HCT116 (cell line): ENCODE data around the gene PIK3R2. TPM values are rescaled to one million over a fixed set of nuclear protein-coding genes. Genes with fewer than 3 reads are reported as not detected.
A peak's percentile ranks its signal among the peaks of the same experiment; 100 is the strongest.

Source experiments
- ATAC-seq: fragments of 200-7000 bp; cut with Tn5 transposase; 2 replicates; pipeline ENCODE4 v1.9.1; 2020; ENCODE audit warnings: mild to moderate bottlenecking, moderate library complexity
- BruUV-seq: library from RNA; stranded (reverse); fragments of 400-500 nt; replicated peaks from 2 replicates; lab custom pipeline; 2021; lab: Mats Ljungman, UMichigan
- CTCF ChIA-PET: fragments of 300-600 bp; sonication (Branson Sonifier 250); formaldehyde crosslinking; loops from one replicate; lab custom pipeline; 2021; ENCODE audit warnings: antibody characterized with exemption; lab: Charles Lee
- POLR2A ChIA-PET: fragments of 300-600, 350-600 bp; sonication (Branson Sonifier 250); formaldehyde crosslinking; loops from one replicate; lab custom pipeline; 2021; ENCODE audit warnings: antibody characterized with exemption; lab: Charles Lee
- RAD21 ChIA-PET, 2 experiments: fragments of 300-600 bp; sonication (Branson Sonifier 250); formaldehyde crosslinking; loops; one replicate each; lab custom pipeline; 2023; ENCODE audit warnings: low total read pairs in 2 of 2; ENCODE audit not compliant: uncharacterized antibody in 2 of 2, unreplicated experiment in 2 of 2, low non-redundant PET in 1 of 2; lab: Charles Lee
- DNase-seq: peaks from one replicate; pipeline ENCODE4 v3.0.0-alpha.2; 2010; ENCODE audit warnings: low read depth, low spot score
- H2AFZ ChIP-seq: fragments of 200-600 bp; shearing (Covaris generic), sonication (generic); 2 replicates; pipeline ENCODE4 v1.6.1; 2017; ENCODE audit warnings: low read depth, mixed run types, mixed read lengths, antibody characterized with exemption, low read length; ENCODE audit not compliant: poor library complexity, severe bottlenecking
- H3K27ac ChIP-seq: 2 replicates; pipeline ENCODE4 v1.5.1; 2012; ENCODE audit warnings: low read depth, low read length
- H3K27me3 ChIP-seq: fragments of 200-600 bp; sonication (generic); 2 replicates; pipeline ENCODE4 v1.6.1; 2016; ENCODE audit warnings: mixed run types, low read length, mixed read lengths; ENCODE audit not compliant: insufficient read depth
- H3K36me3 ChIP-seq, 2 experiments: fragments of 200-500 bp in 1 of 2; fragments of 200-600 bp in 1 of 2; sonication (Bioruptor generic) in 1 of 2; sonication (generic) in 1 of 2; 2 replicates each; pipeline versions ENCODE4 v1.5.1 to v1.6.1; 2014 to 2016; ENCODE audit warnings: low read length in 2 of 2, inconsistent platforms in 1 of 2, mixed read lengths in 1 of 2, mixed run types in 1 of 2; ENCODE audit not compliant: insufficient read depth in 2 of 2, control insufficient read depth in 1 of 2
- H3K4me1 ChIP-seq, 2 experiments: fragments of 200-600 bp in 1 of 2; sonication (generic) in 1 of 2; 2 replicates each; pipeline versions ENCODE4 v1.5.1 to v1.6.1; 2012 to 2017; ENCODE audit warnings: low read length in 2 of 2, inconsistent platforms in 1 of 2, mild to moderate bottlenecking in 1 of 2, mixed read lengths in 1 of 2, mixed run types in 1 of 2, moderate library complexity in 1 of 2; ENCODE audit not compliant: insufficient read depth in 2 of 2, control insufficient read depth in 1 of 2
- H3K4me2 ChIP-seq: fragments of 200-600 bp; sonication (generic); 2 replicates; pipeline ENCODE4 v1.6.1; 2017; ENCODE audit warnings: mixed run types, low read length, mixed read lengths
- H3K4me3 ChIP-seq, 2 experiments: fragments of 200-600 bp in 1 of 2; sonication (generic) in 1 of 2; replicated peaks in 1 of 2; 2 replicates each; pipeline ENCODE4 v1.5.1; 2011 to 2016; ENCODE audit warnings: low read length in 2 of 2, control low read depth in 1 of 2, low read depth in 1 of 2, mild to moderate bottlenecking in 1 of 2, mixed read lengths in 1 of 2, mixed run types in 1 of 2
- H3K79me2 ChIP-seq: fragments of 200-600 bp; sonication (generic); 2 replicates; pipeline ENCODE4 v1.6.1; 2017; ENCODE audit warnings: mild to moderate bottlenecking, mixed run types, low read length, moderate library complexity, mixed read lengths; ENCODE audit not compliant: insufficient read depth
- H3K9ac ChIP-seq: fragments of 200-600 bp; sonication (generic); 2 replicates; pipeline ENCODE4 v1.6.1; 2016; ENCODE audit warnings: low read length, mixed read lengths
- H3K9me2 ChIP-seq: fragments of 200-600 bp; sonication (generic), shearing (Covaris generic); 2 replicates; pipeline ENCODE4 v1.6.1; 2017; ENCODE audit warnings: mixed run types, mild to moderate bottlenecking, moderate library complexity; ENCODE audit not compliant: insufficient read depth
- H3K9me3 ChIP-seq, 2 experiments: fragments of 200-500 bp in 1 of 2; fragments of 200-600 bp in 1 of 2; sonication (Bioruptor generic) in 1 of 2; sonication (generic) in 1 of 2; 2 replicates each; pipeline ENCODE4 v1.6.1; 2014 to 2017; ENCODE audit warnings: low read length in 2 of 2, mixed read lengths in 2 of 2, inconsistent platforms in 1 of 2, low read depth in 1 of 2, mild to moderate bottlenecking in 1 of 2, mixed run types in 1 of 2, moderate library complexity in 1 of 2; ENCODE audit not compliant: control insufficient read depth in 1 of 2, insufficient read depth in 1 of 2
- H4K20me1 ChIP-seq: fragments of 200-600 bp; sonication (generic), shearing (Covaris generic); 2 replicates; pipeline ENCODE4 v1.6.1; 2017; ENCODE audit warnings: mixed run types, mild to moderate bottlenecking, moderate library complexity; ENCODE audit not compliant: insufficient read depth
- ATF3 ChIP-seq: IDR thresholded peaks from 2 replicates; pipeline ENCODE4 v1.6.1; 2012
- CBX3 ChIP-seq: IDR thresholded peaks from 2 replicates; pipeline ENCODE4 v1.6.1; 2012; ENCODE audit warnings: low read depth
- CEBPB ChIP-seq: IDR thresholded peaks from 2 replicates; pipeline ENCODE4 v1.6.1; 2012; ENCODE audit warnings: low read depth
- CTCF ChIP-seq, 3 experiments: fragments of 200-600 bp in 1 of 3; sonication (generic) in 1 of 3; IDR thresholded peaks in 2 of 3; conservative IDR thresholded peaks in 1 of 3; 2 replicates each; pipeline ENCODE4 v1.5.1; 2012 to 2017; ENCODE audit warnings: low read depth in 2 of 3, low read length in 2 of 3, antibody characterized with exemption in 1 of 3, borderline replicate concordance in 1 of 3, control low read depth in 1 of 3, mild to moderate bottlenecking in 1 of 3, mixed read lengths in 1 of 3, mixed run types in 1 of 3, moderate library complexity in 1 of 3; ENCODE audit not compliant: insufficient read depth in 1 of 3
- ELF1 ChIP-seq: IDR thresholded peaks from 2 replicates; pipeline ENCODE4 v1.6.1; 2012; ENCODE audit warnings: low read depth, borderline replicate concordance
- EZH2 ChIP-seq: fragments of 200-600 bp; sonication (generic); IDR thresholded peaks from 2 replicates; pipeline ENCODE4 v1.6.1; 2017; ENCODE audit warnings: antibody characterized with exemption, mixed run types
- EZH2phosphoT487 ChIP-seq: fragments of 200-600 bp; IDR thresholded peaks from 2 replicates; pipeline ENCODE4 v1.6.1; 2018; ENCODE audit warnings: antibody characterized with exemption, borderline replicate concordance
- FOSL1 ChIP-seq: IDR thresholded peaks from 2 replicates; pipeline ENCODE4 v1.6.1; 2012; ENCODE audit warnings: low read depth
- JUND ChIP-seq: IDR thresholded peaks from 2 replicates; pipeline ENCODE4 v1.6.1; 2012
- MAX ChIP-seq: IDR thresholded peaks from 2 replicates; pipeline ENCODE4 v1.6.1; 2012
- POLR2AphosphoS5 ChIP-seq: IDR thresholded peaks from 2 replicates; pipeline ENCODE4 v1.6.1; 2011; ENCODE audit warnings: mild to moderate bottlenecking, low read depth, low read length, moderate library complexity
- RAD21 ChIP-seq: IDR thresholded peaks from 2 replicates; pipeline ENCODE4 v1.6.1; 2012; ENCODE audit warnings: low read depth, mild to moderate bottlenecking
- REST ChIP-seq: IDR thresholded peaks from 2 replicates; pipeline ENCODE4 v1.6.1; 2012; ENCODE audit warnings: low read depth
- SIN3A ChIP-seq: IDR thresholded peaks from 2 replicates; pipeline ENCODE4 v1.6.1; 2012; ENCODE audit warnings: low read depth
- SP1 ChIP-seq: IDR thresholded peaks from 2 replicates; pipeline ENCODE4 v1.6.1; 2012; ENCODE audit warnings: low read depth
- SRF ChIP-seq: IDR thresholded peaks from 2 replicates; pipeline ENCODE4 v1.6.1; 2012; ENCODE audit warnings: low read depth
- ZBTB33 ChIP-seq: IDR thresholded peaks from 2 replicates; pipeline ENCODE4 v1.6.1; 2011; ENCODE audit warnings: mild to moderate bottlenecking, low read length, moderate library complexity; ENCODE audit not compliant: insufficient replicate concordance; ENCODE audit errors: extremely low read depth
- ZFX ChIP-seq: fragments of 450-650 bp; IDR thresholded peaks from 2 replicates; pipeline ENCODE4 v1.6.1; 2017
- ZNF274 ChIP-seq: fragments of 200-500 bp; sonication (Bioruptor generic); IDR thresholded peaks from 2 replicates; pipeline ENCODE4 v1.6.1; 2014; ENCODE audit warnings: mild to moderate bottlenecking, low read depth, low read length, inconsistent platforms
- intact Hi-C: fragments of 100-400 bp; cut with micrococcal nuclease; formaldehyde crosslinking; loops from 2 replicates; pipeline ENCODE4 v1.10.0; 2022
- total RNA-seq: library from RNA; stranded (reverse); gene quantifications from one replicate; pipeline ENCODE4 v1.2.1, GENCODE V29; 2021; ENCODE audit not compliant: unreplicated experiment

PIK3R2 gene
- total RNA-seq, 1 experiment from 2014 or later: 53.4 TPM

GRCh38 chr19:18155095-18156087, 2.4 kb downstream of the PIK3R2 start:
- peak overlapping the region; percentile 82; the same call in 1 of the 2 replicates for H3K27ac ChIP-seq
- ChIA-PET POLR2A (no interaction called here), CTCF (interaction anchor here (1.6 kb wide), 1 partner anchor 43 kb away, joined by 4 read pairs; no protein-coding TSS in a partner anchor), RAD21 (no interaction called here)
- no peak overlapping the region; the same call in 1 of the 2 replicates for H3K4me2 ChIP-seq
- peaks cover 38% of the 10 kb centered on the region for H3K79me2 ChIP-seq
- no peaks in the 10 kb centered on the region for H3K9me2 ChIP-seq
- intact Hi-C loops: loop anchor here (10.0 kb wide), 1 partner anchor 151 kb away; the partner anchor contains the start of gene ARRDC2
- H3K27me3 ChIP-seq: no peaks in the 10 kb centered on the region
- H2AFZ ChIP-seq: no peak overlapping the region
- no peak overlapping the region for H3K4me3 ChIP-seq
- BruUV-seq: no TSS peak
- no peaks in the 10 kb centered on the region for H4K20me1 ChIP-seq
- ATAC-seq (no peak), DNase-seq (no peak)
- no peaks in the 10 kb centered on the region for H3K9me3 ChIP-seq
- H3K4me1 ChIP-seq: peaks cover 44 to 54% of the 10 kb centered on the region in 2 experiments
- H3K9ac ChIP-seq: no peak overlapping the region
- peaks cover 0 to 11% of the 10 kb centered on the region in 2 experiments; a peak in 1 of 4 replicates for H3K36me3 ChIP-seq
- no peak for TF ChIP-seq POLR2AphosphoS5
- no peak for TF ChIP-seq JUND
- TF ChIP-seq SRF: no peak
- no peak for TF ChIP-seq EZH2
- no peak for TF ChIP-seq CTCF (IDR thresholded peaks at IDR 0.05 in 2 of 3, conservative IDR thresholded peaks at IDR 0.05 in 1 of 3; ENCODE audit: borderline replicate concordance in 1 of 3, insufficient read depth in 1 of 3, low read depth in 2 of 3, low read length in 2 of 3)
- no peak for TF ChIP-seq CBX3
- no peak for TF ChIP-seq FOSL1
- TF ChIP-seq ZFX: no peak
- TF ChIP-seq ELF1: no peak
- TF ChIP-seq EZH2phosphoT487: no peak
- TF ChIP-seq CEBPB: no peak
- no peak for TF ChIP-seq REST
- no peak for TF ChIP-seq ZNF274
- no peak for TF ChIP-seq SIN3A
- no peak for TF ChIP-seq MAX
- TF ChIP-seq SP1: no peak
- no peak for TF ChIP-seq ATF3
- no peak for TF ChIP-seq ZBTB33
- TF ChIP-seq RAD21: no peak
